Small intestine (tissue), 7 donors: Measurements from ENCODE around the gene ING4. TPM values are rescaled to one million over a fixed set of nuclear protein-coding genes. Genes with fewer than 3 reads are reported as not detected.
A peak's percentile ranks its signal among the peaks of the same experiment; 100 is the strongest.

Experiments used
- DNase-seq, 2 donors: peaks; one replicate each; pipeline versions ENCODE4 v3.0.0 to v3.0.0-alpha.2; 2013
- FAIRE-seq: peaks from 2 replicates; lab custom pipeline; 2012; peaks lifted over from hg19 to GRCh38; lab: Jason Lieb, UNC
- H3K27ac ChIP-seq, 3 donors: one replicate each; pipeline ENCODE4 v1.5.1; 2013; ENCODE audit warnings: low read length in 2 of 3, mild to moderate bottlenecking in 2 of 3, control low read depth in 1 of 3, inconsistent platforms in 1 of 3, low read depth in 1 of 3, moderate library complexity in 1 of 3
- H3K27me3 ChIP-seq, 3 donors: one replicate each; pipeline ENCODE4 v1.6.1; 2013; ENCODE audit warnings: low read length in 3 of 3, inconsistent platforms in 1 of 3; ENCODE audit not compliant: control insufficient read depth in 3 of 3, insufficient read depth in 3 of 3
- H3K36me3 ChIP-seq, 3 donors: one replicate each; pipeline ENCODE4 v1.6.1; 2013; ENCODE audit warnings: low read length in 3 of 3, inconsistent platforms in 1 of 3, low read depth in 1 of 3, mild to moderate bottlenecking in 1 of 3, moderate library complexity in 1 of 3; ENCODE audit not compliant: control insufficient read depth in 3 of 3, insufficient read depth in 2 of 3
- H3K4me1 ChIP-seq, 3 donors: one replicate each; pipeline ENCODE4 v1.6.1; 2013; ENCODE audit warnings: low read length in 2 of 3, inconsistent platforms in 1 of 3, low read depth in 1 of 3, mild to moderate bottlenecking in 1 of 3, moderate library complexity in 1 of 3; ENCODE audit not compliant: control insufficient read depth in 3 of 3, insufficient read depth in 2 of 3
- H3K4me3 ChIP-seq, 3 donors: one replicate each; pipeline ENCODE4 v1.5.1; 2013; ENCODE audit warnings: low read length in 3 of 3, control low read depth in 1 of 3, inconsistent platforms in 1 of 3, low read depth in 1 of 3, mild to moderate bottlenecking in 1 of 3, moderate library complexity in 1 of 3
- H3K9me3 ChIP-seq, 2 donors: one replicate each; pipeline ENCODE4 v1.6.1; 2013; ENCODE audit warnings: low read depth in 1 of 2, low read length in 1 of 2; ENCODE audit not compliant: control insufficient read depth in 2 of 2, insufficient read depth in 1 of 2
- WGBS, 3 donors: extraction: QIAGEN DNeasy Blood & Tissue Kit; methylation state at CpG; one replicate each; pipeline ENCODE4 v1.1.7; 2013; 5-methylcytosine and 5-hydroxymethylcytosine counted together
- polyA plus RNA-seq, 4 donors: library from polyadenylated mRNA; stranded (reverse) in 3 of 4; unstranded in 1 of 4; fragments of 200-250 nt in 3 of 4; fragments of 120-200 nt in 1 of 4; gene quantifications; one replicate each; pipeline versions ENCODE4 v1.2.1 to v1.2.3, GENCODE V29; 2013
- donor health status: healthy with polysubstance abuse.
- donor health status: control.
- donor health status: control.
- donor health status: Bipolar disorder and iron deficiency.
- donor health status: healthy.

Gene ING4
- polyA plus RNA-seq, 4 donors, result 29.3 to 61.0 (median 30.5) TPM

DNA sequence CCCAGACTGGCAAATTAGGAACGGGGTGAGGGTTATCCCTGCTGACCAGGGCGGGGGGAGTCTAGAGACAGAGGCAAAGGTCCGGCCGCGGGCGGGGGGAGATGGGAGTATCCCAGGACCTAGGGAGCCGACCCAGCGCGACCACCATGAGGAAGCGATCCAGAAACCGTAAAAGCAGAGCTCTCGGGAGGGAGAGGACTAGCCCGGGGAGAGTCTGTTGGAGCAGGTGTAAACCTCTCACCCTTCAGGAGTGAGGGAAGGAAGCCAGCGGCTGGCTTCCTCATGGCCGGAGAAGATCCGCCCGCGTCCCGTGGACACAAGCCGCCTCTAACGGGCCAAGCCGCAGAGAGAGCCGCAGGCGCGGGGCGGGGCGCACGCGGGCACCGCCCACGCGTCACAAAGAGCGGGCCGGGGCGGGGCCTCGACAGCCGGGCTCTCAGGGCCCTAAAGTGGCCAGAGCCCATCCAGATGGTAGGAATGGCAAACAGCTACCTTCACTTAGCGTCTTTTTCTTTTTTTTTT is 15.8 kb downstream of the ING4 start, which contains the start of gene ACRBP:
ACRBP (minus strand) TSS at position 350 of the 522 bp plus-strand sequence; CDS start at position 284, 66 bp downstream.
- peak within 1 kb of the TSS; percentile 16 to 48 (median 44) for H3K4me3 ChIP-seq

DNA sequence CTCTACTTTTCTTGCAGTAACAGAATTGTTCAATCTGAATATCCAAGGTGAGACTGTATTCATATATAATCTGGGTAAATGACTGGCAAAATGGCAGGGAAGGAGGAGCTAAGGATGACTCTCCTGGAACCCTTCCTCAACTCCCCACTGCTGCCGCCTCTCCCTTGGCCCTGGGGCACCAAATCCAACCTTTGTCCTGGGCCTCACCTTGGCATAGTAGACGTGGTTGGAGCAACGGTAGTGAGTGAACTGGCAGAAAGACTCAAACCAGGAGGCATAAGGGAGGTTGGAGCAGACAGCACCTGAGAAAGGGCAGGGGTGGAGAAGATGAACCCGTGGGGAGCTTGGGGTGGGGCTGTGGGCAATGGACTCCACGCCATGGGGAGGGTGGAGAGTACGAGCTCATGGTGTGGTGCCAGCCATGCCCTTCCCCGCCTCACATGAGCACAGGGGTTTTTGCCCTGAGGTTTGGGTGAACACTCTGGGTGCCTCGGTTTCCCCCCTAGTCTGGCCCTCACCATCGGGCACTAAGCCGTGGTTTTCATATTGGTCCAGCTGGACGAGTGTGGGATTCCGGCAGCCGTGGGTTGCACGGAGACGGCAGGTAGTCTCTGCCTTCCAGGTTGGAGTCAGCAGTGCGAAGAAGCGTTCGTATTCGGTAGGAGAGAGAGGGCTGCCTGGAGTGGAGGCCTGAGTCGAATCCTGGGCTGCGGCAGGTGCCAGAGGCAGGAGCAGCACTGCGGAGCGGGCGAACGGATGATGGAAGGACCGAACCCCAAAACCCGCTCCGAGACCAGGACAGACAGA is 16.4 kb downstream of the ING4 start:
- no peak for FAIRE-seq
- Histone ChIP-seq H3K9me3 (peaks cover 0 to 5% of the 10 kb centered on the region in 2 donors), H3K27ac (peak overlapping the region in 2 of 3 donors; percentile 51 to 58), H3K4me1 (peaks cover 0 to 4% (median 0%) of the 10 kb centered on the region in 3 donors), H3K4me3 (peak overlapping the region in 2 of 3 donors; percentile 44 to 48), H3K27me3 (no peaks in the 10 kb centered on the region), H3K36me3 (peaks cover 6 to 34% (median 8%) of the 10 kb centered on the region in 3 donors)
- DNase-seq, result peak in 1 of 2 donors; percentile 81
- WGBS, 3 donors, result 29 to 61% (median 46%) methylated on average over 28 of the region's 28 CpGs

More for the DNA sequence above, 15.8 kb downstream of the ING4 start, which contains the start of gene ACRBP:
- WGBS, 3 donors, result 5 to 11% (median 9%) methylated on average over 35 to 38 of the region's 38 CpGs
- DNase-seq (peak; percentile 77 to 80), FAIRE-seq (no peak)
- Histone ChIP-seq H3K36me3 (peaks cover 7 to 40% (median 8%) of the 10 kb centered on the region in 3 donors), H3K9me3 (peaks cover 0 to 5% of the 10 kb centered on the region in 2 donors), H3K27me3 (no peaks in the 10 kb centered on the region), H3K4me1 (peaks cover 0 to 4% (median 0%) of the 10 kb centered on the region in 3 donors), H3K27ac (peak within 1 kb of the TSS in 2 of 3 donors; percentile 51 to 58)

GRCh38 chr12:6644903-6645302 is 18.0 kb downstream of the ING4 start:
- 19 to 49% (median 36%) methylated on average over 5 of the region's 5 CpGs for WGBS, 3 donors
- H3K27me3 ChIP-seq, result no peaks in the 10 kb centered on the region
- peak; percentile 48 to 73 for DNase-seq
- H3K4me3 ChIP-seq, result no peak overlapping the region
- H3K4me1 ChIP-seq, result peaks cover 0 to 6% (median 0%) of the 10 kb centered on the region in 3 donors
- H3K27ac ChIP-seq, result no peak overlapping the region
- H3K9me3 ChIP-seq, result peaks cover 0 to 5% of the 10 kb centered on the region in 2 donors
- no peak for FAIRE-seq
- peaks cover 0 to 18% (median under 1%) of the 10 kb centered on the region in 3 donors for H3K36me3 ChIP-seq

GRCh38 chr12:6644257-6644596 is 18.7 kb downstream of the ING4 start:
- Histone ChIP-seq H3K9me3 (peaks cover 0 to 5% of the 10 kb centered on the region in 2 donors), H3K4me3 (no peak overlapping the region), H3K27me3 (no peaks in the 10 kb centered on the region), H3K27ac (peak overlapping the region in 2 of 3 donors; percentile 15 to 45), H3K4me1 (peaks cover 0 to 12% (median 0%) of the 10 kb centered on the region in 3 donors), H3K36me3 (peaks cover 0 to 13% (median 0%) of the 10 kb centered on the region in 3 donors)
- DNase-seq (no peak), FAIRE-seq (no peak)
- 54 to 94% (median 75%) methylated on average over 6 of the region's 6 CpGs for WGBS, 3 donors

DNA sequence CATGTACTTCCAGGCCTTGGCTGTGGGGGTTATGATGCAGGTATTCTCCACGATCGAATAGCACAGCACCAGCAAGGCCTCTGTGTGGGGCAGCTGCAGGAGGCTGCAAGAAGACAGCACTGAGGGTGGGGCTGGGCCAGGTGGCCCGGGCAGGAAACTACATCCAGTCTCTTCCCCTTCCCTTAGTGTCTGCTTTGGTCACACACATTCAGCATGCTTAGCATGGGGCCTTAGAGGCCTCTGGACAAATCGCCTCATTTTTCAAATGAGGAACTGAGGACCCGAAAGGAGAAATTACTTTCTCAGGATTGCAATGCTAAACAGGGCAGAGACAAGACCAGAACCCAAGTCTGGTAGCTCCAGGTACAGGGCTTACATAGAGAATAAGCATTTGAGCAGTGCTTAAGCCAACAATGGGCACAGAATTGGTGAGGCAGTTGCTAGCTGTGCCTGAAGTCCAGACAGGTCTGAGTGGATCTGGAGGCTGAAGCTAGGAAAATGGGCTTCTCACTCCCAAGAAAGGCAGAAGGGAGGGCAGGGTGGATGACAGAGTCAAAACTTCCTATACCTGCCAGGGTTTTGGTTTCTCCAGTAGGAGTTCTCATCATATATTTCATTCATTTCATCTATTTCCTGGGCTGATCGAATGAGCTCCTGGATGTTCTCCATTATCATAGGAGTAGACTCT is 19.2 kb downstream of the ING4 start:
- Histone ChIP-seq H3K36me3 (peaks cover 0 to 11% (median 0%) of the 10 kb centered on the region in 3 donors), H3K27ac (peak overlapping the region in 2 of 3 donors; percentile 17 to 37), H3K9me3 (peaks cover 0 to 5% of the 10 kb centered on the region in 2 donors), H3K4me1 (peaks cover 0 to 17% (median 0%) of the 10 kb centered on the region in 3 donors), H3K4me3 (no peak overlapping the region), H3K27me3 (no peaks in the 10 kb centered on the region)
- 78 to 88% (median 82%) methylated on average over 6 of the region's 6 CpGs for WGBS, 3 donors
- no peak for FAIRE-seq
- no peak for DNase-seq

- no peak overlapping the region for H3K27ac ChIP-seq
- H3K4me1 ChIP-seq, result peaks cover 0 to 30% (median under 1%) of the 10 kb centered on the region in 3 donors
- no peak for FAIRE-seq
- WGBS, 3 donors, result 67 to 69% (median 68%) methylated on average over 4 of the region's 4 CpGs
- H3K4me3 ChIP-seq, result no peak overlapping the region
- H3K9me3 ChIP-seq, result peaks cover 0 to 5% of the 10 kb centered on the region in 2 donors
- peaks cover 0 to 3% (median 0%) of the 10 kb centered on the region in 3 donors for H3K36me3 ChIP-seq
- H3K27me3 ChIP-seq, result no peaks in the 10 kb centered on the region
- DNase-seq, result no peak
Observed at GRCh38 chr12:6641131-6641530, 21.8 kb downstream of the ING4 start.

- 69 to 88% (median 76%) methylated on average over 4 of the region's 4 CpGs for WGBS, 3 donors
- FAIRE-seq, result no peak
- H3K36me3 ChIP-seq, result peaks cover 0 to 3% (median 0%) of the 10 kb centered on the region in 3 donors
Observed at GRCh38 chr12:6640497-6640896, 22.4 kb downstream of the ING4 start.

More at GRCh38 chr12:6640497-6640896, 22.4 kb downstream of the ING4 start:
- H3K4me3 ChIP-seq, result no peak overlapping the region
- H3K4me1 ChIP-seq, result peaks cover 0 to 36% (median 2%) of the 10 kb centered on the region in 3 donors
- H3K27me3 ChIP-seq, result no peaks in the 10 kb centered on the region
- no peak overlapping the region for H3K27ac ChIP-seq
- DNase-seq, result no peak
- peaks cover 0 to 5% of the 10 kb centered on the region in 2 donors for H3K9me3 ChIP-seq
